Measurements from ENCODE around the gene ADGB. TPM values are rescaled to one million over a fixed set of nuclear protein-coding genes. Genes with fewer than 3 reads are reported as not detected.

ADGB gene
- total and polyA plus RNA-seq, 9 of the 15 experiments (the other 6 are each of a cell fraction or from before 2014, with no cell fraction given), result not detected

DNA sequence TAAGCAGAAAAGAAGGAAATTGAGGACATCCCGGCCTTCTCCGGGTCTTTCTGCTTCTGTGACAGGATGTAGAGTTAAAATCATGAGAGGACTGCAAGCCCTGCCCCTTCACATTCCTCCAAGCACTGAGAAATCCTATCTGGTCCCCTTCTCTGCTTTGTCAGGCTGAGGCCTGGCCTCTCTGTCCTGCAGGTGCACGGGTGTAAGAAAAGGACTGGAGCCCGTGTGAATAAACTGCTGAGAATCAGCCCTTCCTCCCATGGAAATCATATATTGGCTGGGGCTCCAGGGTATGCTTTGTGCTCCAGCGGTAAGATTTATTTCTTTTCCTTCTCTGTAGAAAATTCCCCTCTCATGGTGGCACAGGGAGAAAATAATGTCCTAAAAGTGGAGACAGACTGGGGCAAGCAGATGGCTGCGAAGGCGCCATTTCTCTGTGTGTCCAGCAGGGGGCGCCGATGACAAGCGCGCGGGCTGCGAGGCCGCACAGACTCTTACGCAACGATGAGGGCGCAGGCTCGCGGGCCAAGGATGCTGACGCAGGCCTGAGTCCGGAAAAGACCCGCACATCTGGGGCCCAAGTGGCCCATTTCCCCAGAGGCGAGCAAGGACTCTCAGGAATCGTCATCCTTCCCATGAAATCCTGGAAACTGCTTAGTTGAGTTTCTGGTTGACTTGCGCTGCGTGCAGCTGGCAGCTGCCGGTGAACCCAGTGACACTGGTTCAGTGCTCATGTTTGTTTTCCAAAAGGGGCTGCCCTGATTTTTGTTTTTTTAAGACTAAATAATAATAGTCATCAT lies 258.6 kb downstream of the ADGB start (continued):
- TF ChIP-seq, protein P1, sequence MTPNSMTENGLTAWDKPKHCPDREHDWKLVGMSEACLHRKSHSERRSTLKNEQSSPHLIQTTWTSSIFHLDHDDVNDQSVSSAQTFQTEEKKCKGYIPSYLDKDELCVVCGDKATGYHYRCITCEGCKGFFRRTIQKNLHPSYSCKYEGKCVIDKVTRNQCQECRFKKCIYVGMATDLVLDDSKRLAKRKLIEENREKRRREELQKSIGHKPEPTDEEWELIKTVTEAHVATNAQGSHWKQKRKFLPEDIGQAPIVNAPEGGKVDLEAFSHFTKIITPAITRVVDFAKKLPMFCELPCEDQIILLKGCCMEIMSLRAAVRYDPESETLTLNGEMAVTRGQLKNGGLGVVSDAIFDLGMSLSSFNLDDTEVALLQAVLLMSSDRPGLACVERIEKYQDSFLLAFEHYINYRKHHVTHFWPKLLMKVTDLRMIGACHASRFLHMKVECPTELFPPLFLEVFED (CRISPR knock-in tag; conservative IDR thresholded peaks at IDR 0.05), result 0 out of 2 replicates have a peak, but pooled peaks have one; percentile 42
- TF ChIP-seq SRSF7 (optimal IDR thresholded peaks at IDR 0.05; ENCODE audit: low read depth, low read length) (no peak), EZH2 (IDR thresholded peaks at IDR 0.05; ENCODE audit: borderline replicate concordance, low read depth, low read length) (no peak), RBM17 (IDR thresholded peaks at IDR 0.05; ENCODE audit: borderline replicate concordance, low read depth, low read length) (no peak), ZBTB17 (CRISPR knock-in tag; IDR thresholded peaks at IDR 0.05) (peak; percentile 58; the same call in 1 of the 2 replicates), NELFE (IDR thresholded peaks at IDR 0.05; ENCODE audit: insufficient read depth, insufficient read length) (no peak), ZBTB8A (IDR thresholded peaks at IDR 0.05; ENCODE audit: partially characterized antibody) (no peak), THRAP3 (IDR thresholded peaks at IDR 0.05; ENCODE audit: borderline replicate concordance) (no peak), KAT2B (IDR thresholded peaks at IDR 0.05; ENCODE audit: low read depth, low read length) (no peak), ZNF197 (CRISPR knock-in tag; IDR thresholded peaks at IDR 0.05; ENCODE audit: low read depth) (peak; percentile 51; the same call in 1 of the 2 replicates), TRIM28 (IDR thresholded peaks at IDR 0.05) (no peak), NCOR1 (IDR thresholded peaks at IDR 0.05) (peak; percentile 60), COPS2 (conservative IDR thresholded peaks at IDR 0.05) (no peak), HLTF (IDR thresholded peaks at IDR 0.05) (no peak), SRF (CRISPR knock-in tag; IDR thresholded peaks at IDR 0.05) (peak; percentile 29 to 83; a peak in 2 of 4 replicates), SIX5 (IDR thresholded peaks at IDR 0.05; ENCODE audit: borderline replicate concordance in 1 of 2, insufficient read depth in 1 of 2, low read depth in 1 of 2, low read length in 2 of 2) (no peak)
- TF ChIP-seq, protein P2, sequence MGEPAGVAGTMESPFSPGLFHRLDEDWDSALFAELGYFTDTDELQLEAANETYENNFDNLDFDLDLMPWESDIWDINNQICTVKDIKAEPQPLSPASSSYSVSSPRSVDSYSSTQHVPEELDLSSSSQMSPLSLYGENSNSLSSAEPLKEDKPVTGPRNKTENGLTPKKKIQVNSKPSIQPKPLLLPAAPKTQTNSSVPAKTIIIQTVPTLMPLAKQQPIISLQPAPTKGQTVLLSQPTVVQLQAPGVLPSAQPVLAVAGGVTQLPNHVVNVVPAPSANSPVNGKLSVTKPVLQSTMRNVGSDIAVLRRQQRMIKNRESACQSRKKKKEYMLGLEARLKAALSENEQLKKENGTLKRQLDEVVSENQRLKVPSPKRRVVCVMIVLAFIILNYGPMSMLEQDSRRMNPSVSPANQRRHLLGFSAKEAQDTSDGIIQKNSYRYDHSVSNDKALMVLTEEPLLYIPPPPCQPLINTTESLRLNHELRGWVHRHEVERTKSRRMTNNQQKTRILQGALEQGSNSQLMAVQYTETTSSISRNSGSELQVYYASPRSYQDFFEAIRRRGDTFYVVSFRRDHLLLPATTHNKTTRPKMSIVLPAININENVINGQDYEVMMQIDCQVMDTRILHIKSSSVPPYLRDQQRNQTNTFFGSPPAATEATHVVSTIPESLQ (CRISPR knock-in tag; IDR thresholded peaks at IDR 0.05), result peak; percentile 51
- TF ChIP-seq, protein P3, sequence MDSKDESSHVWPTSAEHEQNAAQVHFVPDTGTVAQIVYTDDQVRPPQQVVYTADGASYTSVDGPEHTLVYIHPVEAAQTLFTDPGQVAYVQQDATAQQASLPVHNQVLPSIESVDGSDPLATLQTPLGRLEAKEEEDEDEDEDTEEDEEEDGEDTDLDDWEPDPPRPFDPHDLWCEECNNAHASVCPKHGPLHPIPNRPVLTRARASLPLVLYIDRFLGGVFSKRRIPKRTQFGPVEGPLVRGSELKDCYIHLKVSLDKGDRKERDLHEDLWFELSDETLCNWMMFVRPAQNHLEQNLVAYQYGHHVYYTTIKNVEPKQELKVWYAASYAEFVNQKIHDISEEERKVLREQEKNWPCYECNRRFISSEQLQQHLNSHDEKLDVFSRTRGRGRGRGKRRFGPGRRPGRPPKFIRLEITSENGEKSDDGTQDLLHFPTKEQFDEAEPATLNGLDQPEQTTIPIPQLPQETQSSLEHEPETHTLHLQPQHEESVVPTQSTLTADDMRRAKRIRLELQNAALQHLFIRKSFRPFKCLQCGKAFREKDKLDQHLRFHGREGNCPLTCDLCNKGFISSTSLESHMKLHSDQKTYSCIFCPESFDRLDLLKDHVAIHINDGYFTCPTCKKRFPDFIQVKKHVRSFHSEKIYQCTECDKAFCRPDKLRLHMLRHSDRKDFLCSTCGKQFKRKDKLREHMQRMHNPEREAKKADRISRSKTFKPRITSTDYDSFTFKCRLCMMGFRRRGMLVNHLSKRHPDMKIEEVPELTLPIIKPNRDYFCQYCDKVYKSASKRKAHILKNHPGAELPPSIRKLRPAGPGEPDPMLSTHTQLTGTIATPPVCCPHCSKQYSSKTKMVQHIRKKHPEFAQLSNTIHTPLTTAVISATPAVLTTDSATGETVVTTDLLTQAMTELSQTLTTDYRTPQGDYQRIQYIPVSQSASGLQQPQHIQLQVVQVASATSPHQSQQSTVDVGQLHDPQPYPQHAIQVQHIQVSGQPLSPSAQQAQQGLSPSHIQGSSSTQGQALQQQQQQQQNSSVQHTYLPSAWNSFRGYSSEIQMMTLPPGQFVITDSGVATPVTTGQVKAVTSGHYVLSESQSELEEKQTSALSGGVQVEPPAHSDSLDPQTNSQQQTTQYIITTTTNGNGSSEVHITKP (IDR thresholded peaks at IDR 0.05; ENCODE audit: partially characterized antibody), result no peak
- TF ChIP-seq, protein P4, sequence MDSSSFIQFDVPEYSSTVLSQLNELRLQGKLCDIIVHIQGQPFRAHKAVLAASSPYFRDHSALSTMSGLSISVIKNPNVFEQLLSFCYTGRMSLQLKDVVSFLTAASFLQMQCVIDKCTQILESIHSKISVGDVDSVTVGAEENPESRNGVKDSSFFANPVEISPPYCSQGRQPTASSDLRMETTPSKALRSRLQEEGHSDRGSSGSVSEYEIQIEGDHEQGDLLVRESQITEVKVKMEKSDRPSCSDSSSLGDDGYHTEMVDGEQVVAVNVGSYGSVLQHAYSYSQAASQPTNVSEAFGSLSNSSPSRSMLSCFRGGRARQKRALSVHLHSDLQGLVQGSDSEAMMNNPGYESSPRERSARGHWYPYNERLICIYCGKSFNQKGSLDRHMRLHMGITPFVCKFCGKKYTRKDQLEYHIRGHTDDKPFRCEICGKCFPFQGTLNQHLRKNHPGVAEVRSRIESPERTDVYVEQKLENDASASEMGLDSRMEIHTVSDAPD (CRISPR knock-in tag; IDR thresholded peaks at IDR 0.05), result no peak
